Neural progenitor cell (in vitro differentiated cells): ENCODE results near the gene DET1.

Experiments
- EZH2 ChIP-seq: fragments of 200-600 bp; sonication (generic); IDR thresholded peaks from 2 replicates; pipeline ENCODE4 v1.6.1; 2017; ENCODE audit warnings: antibody characterized with exemption, mild to moderate bottlenecking, moderate library complexity
- EZH2phosphoT487 ChIP-seq: fragments of 200-600 bp; sonication (generic); IDR thresholded peaks from 2 replicates; pipeline ENCODE4 v1.6.1; 2017; ENCODE audit warnings: antibody characterized with exemption
- TF ChIP-seq, protein P1 (sequence below): fragments of 200-600 bp; sonication (generic); IDR thresholded peaks from 2 replicates; pipeline ENCODE4 v1.5.1; 2017; ENCODE audit warnings: antibody characterized with exemption, mild to moderate bottlenecking

DNA sequence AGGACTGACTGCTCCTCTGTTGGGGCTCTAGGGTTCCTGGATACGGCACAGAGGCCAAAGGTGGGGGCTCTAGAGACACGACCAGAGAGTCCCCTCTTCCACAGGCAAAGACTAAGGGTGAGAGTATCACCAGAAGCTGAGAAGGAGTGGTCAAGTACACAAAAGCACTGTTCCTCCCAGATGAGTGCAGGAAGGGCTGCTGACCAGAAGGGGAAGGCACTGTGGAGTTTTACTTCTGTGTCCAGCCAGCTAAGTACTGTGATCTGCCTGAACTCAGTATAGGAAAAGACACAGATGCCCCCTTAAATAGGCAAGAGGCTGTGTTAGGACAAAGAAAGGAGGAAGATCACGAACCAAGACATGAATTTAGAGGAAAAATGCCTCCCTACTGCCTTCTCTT lies 67.3 kb downstream of the DET1 start:
- TF ChIP-seq, protein P1, sequence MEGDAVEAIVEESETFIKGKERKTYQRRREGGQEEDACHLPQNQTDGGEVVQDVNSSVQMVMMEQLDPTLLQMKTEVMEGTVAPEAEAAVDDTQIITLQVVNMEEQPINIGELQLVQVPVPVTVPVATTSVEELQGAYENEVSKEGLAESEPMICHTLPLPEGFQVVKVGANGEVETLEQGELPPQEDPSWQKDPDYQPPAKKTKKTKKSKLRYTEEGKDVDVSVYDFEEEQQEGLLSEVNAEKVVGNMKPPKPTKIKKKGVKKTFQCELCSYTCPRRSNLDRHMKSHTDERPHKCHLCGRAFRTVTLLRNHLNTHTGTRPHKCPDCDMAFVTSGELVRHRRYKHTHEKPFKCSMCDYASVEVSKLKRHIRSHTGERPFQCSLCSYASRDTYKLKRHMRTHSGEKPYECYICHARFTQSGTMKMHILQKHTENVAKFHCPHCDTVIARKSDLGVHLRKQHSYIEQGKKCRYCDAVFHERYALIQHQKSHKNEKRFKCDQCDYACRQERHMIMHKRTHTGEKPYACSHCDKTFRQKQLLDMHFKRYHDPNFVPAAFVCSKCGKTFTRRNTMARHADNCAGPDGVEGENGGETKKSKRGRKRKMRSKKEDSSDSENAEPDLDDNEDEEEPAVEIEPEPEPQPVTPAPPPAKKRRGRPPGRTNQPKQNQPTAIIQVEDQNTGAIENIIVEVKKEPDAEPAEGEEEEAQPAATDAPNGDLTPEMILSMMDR, result no peak
- no peak for TF ChIP-seq EZH2phosphoT487
- TF ChIP-seq EZH2, result no peak
